Body of pancreas (tissue), 4 donors: ENCODE results near the gene ASIC2.

Experiments used
- POLR2A ChIP-seq, 3 donors: fragments of 450-650 bp; IDR thresholded peaks; one replicate each; pipeline ENCODE4 v1.6.1; 2016; ENCODE audit warnings: antibody characterized with exemption in 3 of 3, mild to moderate bottlenecking in 2 of 3
- TF ChIP-seq, protein P1 (sequence below), 7 experiments: fragments of 450-650 bp in 4 of 7; fragments of 200-600 bp in 3 of 7; sonication (generic) in 3 of 7; IDR thresholded peaks; one replicate each; pipeline ENCODE4 v1.5.1; 2016 to 2019; ENCODE audit warnings: antibody characterized with exemption in 7 of 7

DNA sequence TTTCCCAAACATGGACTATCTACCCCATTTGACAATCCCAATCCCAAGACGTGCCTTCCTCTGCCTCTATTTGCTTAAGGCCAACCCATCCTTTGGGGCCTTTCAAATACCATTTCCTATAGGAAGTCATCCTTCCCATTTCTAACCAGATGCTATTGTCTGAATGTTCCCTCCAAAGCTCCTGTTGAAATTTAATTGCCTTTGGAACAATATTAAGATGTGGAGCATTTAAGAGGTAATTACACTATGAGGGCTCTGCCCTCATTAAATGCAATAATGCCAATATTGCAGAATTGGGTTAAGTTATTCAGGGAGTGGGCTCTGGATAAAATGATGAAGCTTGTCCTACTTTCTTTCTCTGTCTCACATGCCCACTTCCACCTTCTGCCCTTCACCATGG is 125.4 kb downstream of the ASIC2 start:
- no peak for TF ChIP-seq POLR2A (IDR thresholded peaks at IDR 0.05)
- TF ChIP-seq, protein P1, sequence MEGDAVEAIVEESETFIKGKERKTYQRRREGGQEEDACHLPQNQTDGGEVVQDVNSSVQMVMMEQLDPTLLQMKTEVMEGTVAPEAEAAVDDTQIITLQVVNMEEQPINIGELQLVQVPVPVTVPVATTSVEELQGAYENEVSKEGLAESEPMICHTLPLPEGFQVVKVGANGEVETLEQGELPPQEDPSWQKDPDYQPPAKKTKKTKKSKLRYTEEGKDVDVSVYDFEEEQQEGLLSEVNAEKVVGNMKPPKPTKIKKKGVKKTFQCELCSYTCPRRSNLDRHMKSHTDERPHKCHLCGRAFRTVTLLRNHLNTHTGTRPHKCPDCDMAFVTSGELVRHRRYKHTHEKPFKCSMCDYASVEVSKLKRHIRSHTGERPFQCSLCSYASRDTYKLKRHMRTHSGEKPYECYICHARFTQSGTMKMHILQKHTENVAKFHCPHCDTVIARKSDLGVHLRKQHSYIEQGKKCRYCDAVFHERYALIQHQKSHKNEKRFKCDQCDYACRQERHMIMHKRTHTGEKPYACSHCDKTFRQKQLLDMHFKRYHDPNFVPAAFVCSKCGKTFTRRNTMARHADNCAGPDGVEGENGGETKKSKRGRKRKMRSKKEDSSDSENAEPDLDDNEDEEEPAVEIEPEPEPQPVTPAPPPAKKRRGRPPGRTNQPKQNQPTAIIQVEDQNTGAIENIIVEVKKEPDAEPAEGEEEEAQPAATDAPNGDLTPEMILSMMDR (IDR thresholded peaks at IDR 0.05), result no peak
